ENCODE data around the gene SLC1A2.

SLC1A2 gene

DNA sequence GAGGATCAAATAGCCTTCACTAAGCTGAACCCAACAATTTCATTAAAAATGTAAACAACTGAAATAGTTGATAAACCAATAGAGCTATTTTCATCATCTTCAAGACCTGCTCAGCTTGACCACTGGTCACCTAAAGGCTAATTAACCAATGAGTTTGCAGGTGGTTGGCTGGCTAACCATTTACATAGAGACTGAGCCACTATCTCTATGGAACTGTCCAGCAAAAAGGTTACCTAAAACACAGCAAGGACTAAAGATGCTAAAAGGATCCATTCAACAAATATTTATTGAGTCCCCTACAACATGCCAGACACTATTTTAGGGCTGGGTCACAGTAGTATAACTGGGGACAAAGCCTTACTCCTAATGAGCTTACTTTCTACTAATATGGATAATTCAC, 156.6 kb downstream of the SLC1A2 start:
- no peak for DNase-seq

DNA sequence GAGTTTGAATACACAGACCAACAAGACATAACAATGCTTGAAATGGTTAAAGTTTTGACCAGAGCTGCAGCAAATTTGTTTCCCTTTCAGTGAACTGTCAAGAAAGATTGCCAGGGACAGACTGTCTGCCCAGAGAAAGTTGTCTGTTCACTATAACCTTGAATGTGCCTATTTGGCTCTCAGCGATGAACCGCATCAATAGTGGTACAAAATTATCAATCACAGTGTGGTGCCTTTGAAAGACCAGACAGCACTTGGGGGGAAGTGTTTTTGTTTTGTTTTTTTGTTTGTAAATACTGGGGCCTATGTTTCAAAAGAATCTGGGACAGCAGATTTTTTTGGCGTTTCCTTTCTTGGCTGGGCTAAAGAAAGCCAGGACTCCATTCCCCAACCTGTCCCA, 157.3 kb downstream of the SLC1A2 start:
- DNase-seq, result no peak

DNA sequence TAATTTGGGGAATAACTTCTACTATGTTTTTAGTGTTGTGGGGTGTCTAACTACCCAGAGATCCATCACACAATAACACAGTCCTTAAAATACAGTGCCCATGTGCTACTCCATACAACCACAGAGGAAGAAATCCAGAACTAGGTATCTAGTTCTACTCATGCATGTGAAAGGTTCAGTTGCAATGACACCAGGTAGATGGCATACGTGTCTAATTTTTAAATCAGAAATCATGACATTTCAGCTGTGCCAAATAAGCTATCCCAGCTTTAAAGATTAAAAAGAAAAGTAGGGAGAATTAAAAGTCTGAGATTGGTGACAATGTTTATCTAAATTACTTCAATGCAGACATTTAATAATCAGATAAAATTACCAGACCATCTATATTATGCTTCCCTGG, 158.2 kb downstream of the SLC1A2 start:
- no peak for DNase-seq

DNA sequence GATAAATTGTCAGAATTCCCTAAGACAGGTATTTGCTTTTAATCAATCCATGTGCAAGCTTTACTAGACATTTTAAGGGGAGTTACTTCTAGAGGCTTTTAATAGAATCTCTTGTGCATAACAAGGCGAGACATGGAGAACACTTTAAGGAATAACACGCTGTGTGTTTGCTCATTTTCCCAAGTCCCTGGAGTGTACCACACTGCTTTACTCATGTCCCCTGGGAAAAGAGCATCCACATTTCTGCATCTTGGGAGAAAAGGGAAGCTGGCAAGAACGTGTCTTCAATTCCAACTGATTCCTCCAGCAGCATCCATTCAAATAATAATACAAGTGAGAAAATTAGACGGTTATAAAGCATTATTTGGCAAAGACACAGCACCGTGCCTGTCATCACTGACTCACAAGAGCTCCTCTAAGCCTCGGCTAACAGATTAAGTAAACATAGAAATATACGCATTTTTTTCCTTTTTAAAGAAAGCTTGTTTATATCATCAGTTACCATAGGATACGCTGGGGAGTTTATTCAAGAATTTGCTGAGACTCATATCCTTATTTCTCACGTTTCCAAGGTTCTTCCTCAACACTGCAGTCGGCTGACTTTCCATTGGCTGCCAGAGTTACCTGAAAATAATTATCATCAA, 158.9 kb downstream of the SLC1A2 start:
- DNase-seq, result no peak

DNA sequence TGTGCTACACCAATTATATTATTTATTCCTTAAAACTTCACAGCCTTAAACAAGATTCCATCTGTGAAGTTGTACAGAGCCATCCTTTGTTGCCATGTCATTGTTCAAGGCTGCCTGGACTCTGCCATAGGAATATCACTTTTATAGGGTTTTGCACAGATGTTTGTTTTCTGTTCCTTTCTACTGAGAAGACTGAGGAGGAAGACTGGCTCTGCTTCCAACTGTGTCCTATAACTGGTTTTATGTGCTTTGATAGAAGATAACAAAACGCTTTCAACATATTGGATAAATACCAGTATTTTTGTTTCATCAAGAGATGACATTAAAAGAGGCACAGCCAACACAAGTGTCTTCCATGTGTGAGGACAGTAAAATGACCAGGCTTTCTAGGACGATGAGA, 159.8 kb downstream of the SLC1A2 start:
- DNase-seq, result no peak

DNA sequence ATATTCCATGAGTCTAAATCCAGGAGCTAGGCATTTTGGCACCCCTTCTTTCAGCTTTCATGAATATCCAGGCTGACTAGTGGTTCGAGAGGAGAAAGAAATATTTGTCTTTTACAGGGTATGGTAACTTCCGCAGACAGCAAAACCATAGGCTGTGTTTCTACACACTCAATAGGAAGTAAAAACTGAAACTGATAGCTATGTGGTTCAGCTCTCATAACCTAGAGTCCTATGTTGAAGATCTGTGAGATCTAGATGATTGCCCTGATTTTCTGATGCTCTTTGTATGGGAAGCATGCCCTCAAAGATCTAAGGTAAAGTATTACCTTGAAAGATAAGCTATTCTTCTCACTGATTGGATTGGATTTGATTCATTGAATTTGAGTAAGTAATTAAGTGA, 162.1 kb downstream of the SLC1A2 start:
- peak; percentile 41 for DNase-seq

DNA sequence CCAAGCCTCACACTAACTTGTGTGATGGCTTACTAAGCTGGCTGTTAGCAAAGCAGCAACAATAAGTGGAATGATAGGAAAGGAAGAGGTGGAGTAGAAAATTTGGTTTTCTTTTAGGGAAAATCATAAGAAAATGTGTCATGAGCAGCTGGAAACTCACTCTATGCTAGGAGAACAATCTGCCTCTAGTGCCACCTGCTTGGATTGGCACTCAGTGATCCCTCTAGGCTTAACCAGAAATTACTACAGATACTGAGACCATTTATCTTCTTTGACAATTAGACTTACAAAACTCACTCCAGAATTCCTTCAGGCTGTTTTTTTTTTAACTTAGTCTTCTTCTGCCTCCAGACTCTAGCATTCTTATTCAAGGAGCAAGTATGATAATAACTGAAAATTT, 163.1 kb downstream of the SLC1A2 start:
- no peak for DNase-seq

DNA sequence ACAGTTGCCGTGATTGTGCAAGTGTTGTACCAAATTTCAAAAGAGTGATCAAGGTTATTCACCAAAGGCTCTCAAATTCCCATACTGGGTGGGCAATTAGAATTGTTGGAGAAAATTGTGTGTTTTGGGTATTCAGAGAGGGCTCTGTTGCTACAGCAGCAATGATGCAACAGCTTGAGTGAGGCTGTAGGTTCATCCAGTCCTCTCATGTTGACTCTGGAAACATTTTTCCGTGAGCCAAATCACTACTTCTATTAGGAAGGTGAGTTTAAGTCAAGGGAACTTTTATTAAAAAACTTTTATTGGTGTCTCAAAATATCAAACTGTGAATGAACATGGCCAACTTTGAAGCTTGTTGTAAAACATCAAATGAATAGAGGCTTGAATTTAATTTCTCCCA, 163.8 kb downstream of the SLC1A2 start:
- DNase-seq, result no peak

DNA sequence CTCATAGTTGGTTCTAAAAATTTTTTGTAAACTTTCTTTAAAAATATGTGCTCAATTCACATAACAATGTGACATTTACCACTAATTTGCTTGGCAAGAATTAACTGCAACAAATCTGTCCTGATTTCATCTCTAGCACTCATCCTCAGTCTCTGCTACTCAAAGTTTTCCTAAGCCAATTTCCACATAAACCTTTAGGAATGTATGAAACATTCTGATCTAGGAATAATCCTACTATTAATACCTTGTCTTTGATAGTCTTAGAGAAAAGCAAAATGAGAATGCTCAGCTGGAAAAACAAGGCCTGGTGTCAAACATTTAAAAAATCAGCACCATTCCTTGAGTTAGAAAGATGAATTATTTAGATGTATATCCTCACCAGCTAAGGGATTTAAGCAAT, 166.1 kb downstream of the SLC1A2 start:
- DNase-seq, result no peak

- DNase-seq, result peak; percentile 10
Observed at GRCh38 chr11:35250621-35251020, 168.7 kb downstream of the SLC1A2 start.

DNA sequence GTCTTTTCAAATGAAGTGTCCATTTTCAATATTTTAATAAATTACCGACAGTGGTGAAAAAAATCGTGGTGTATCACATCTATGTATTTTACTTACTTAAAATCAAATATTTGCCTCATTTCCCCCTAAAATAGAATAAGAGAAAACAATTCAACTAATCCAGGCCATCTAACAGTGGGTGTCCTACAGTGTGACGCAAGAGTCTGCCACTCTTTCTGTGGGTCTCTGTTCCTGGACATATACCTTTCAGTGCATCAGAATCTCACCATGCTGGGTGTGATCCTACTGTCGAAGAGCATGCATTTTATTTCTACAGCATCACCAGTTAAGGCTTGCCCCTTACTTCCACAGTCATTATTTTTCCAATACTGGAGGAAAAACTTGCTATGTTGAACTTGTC, 169.2 kb downstream of the SLC1A2 start:
- DNase-seq, result no peak

GRCh38 chr11:35248558-35249323, 170.6 kb downstream of the SLC1A2 start:
- no peak for DNase-seq

- no peak for DNase-seq
Observed at GRCh38 chr11:35247863-35248262, 171.5 kb downstream of the SLC1A2 start.

DNA sequence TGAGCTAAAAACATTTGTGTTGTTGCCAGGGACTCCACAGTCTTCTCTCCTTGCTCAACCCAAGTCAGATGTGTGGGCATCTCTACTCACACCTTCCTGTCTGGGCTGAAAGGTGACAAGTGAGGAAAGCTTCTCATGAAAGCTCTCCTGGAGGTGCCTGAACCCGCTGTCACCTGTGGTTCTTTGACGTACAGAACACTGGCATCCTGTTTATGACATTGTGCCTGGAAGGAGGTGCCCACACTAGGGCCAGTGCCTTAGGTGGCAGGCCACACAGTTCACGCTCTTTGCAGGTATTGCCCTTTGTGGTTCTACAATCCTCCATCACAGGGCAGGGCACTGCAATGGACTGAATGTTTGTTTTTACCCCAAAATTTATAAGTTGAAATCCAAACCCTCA, 171.9 kb downstream of the SLC1A2 start:
- no peak for DNase-seq

GRCh38 chr11:35246745-35247144, 172.6 kb downstream of the SLC1A2 start:
- DNase-seq, result no peak

DNA sequence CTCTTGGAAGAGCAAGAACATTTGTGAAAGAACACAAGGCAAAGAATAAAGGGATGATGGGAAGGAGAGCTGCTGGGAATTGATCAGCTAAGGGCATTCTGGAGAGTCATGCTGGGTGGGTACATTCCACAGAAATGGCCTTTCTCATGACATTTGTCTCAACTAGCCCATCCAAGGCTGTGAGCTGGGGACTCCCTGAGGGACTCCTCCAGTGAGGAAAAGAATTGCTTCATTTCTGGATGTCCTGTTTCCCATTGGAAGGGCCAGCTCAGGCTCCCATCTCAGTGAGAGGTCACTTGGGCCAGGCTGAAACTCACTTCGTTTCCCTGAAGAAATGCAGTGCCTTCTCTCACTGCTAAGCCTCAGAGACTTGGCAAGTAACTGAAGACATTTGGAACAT, 173.6 kb downstream of the SLC1A2 start:
- DNase-seq, result no peak

- no peak for DNase-seq
Observed at GRCh38 chr11:35245056-35245455, 174.3 kb downstream of the SLC1A2 start.

DNA sequence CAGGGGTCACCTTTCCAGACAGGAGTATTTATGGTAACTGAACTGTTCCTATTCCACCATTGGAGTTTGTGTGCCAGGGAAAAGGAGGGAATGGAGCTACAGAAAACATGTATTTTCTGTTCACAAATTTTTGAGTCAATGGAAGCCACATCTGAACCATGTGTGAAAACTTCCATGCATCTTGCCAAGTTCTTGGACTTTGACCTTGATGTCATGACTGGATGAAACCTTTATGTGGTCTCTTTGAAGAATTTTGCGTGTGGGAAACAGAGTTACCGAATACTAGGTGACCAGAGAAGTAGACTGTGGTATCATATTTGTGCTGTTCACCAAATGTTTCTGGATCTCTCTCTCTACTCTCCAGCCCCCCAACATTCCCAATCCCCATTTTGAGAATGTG, 175.6 kb downstream of the SLC1A2 start:
- DNase-seq, result no peak

- DNase-seq, result peak; percentile 44
Observed at GRCh38 chr11:35242412-35243242, 176.7 kb downstream of the SLC1A2 start.

DNA sequence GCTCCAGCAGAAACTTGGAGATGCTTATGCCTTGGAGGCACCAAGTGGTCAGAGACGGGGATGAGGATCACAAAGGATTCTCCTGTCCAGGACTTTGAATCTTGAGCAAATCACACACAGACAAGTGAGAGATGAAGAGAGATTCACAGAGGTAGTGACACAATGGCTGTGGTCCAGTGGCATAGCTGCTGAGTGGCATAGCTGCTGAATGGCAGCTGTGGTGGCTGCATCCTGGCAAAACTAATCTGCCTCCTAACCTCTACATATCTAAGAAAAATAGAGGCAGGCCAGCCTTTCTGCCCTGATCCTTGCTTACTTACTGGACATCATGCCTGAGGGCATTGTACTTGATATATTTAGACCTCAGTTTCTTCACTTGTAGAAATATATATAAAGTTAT, 177.8 kb downstream of the SLC1A2 start:
- no peak for DNase-seq

- DNase-seq, result no peak
Observed at GRCh38 chr11:35241083-35241482, 178.3 kb downstream of the SLC1A2 start.

DNA sequence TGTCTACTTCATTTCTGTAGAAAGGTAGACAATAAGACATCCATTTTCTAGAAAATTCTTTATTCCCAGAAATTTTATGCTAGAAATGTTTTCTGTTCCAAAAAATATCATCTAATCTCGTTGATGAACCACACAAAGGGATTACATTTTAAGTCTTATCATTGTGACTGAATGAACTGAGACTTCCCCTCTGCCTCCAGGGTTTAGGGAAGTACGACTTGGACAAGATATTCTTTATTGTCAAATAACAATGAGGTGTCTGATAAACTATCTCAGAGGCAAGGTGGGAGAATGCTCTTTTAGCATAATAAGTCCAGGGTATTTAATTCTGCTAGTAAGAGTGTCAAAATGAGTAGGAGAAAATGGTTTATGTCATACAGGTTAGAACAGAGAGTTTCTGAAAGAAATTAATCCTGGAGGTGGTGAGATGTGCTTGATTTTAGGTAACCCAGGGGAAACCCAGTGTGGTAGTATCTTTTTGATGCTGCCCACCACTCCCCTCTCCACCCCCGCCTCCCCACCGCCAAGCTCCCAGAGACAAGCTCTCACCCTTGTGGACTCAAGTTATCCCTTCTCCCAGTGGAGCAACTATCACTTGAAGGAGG, 179.8 kb downstream of the SLC1A2 start:
- DNase-seq, result peak; percentile 43

DNA sequence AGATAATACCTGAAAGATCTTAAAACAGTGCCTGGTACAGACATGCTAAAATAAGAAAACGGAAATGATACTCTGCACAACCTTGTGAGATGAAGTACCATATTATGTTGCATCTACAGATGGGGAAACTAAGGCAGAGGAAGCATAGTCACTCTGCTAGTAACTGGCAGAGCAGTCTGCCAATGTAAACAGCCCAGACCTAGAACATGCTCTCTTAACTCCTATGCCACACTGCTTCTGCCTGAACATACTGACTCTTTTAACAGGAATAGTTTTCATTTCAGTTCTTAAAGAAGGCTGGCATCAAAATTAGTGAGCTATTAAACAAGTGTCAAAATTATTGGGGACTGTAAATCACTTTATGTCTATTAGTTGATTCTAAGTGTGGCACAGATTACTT, 180.5 kb downstream of the SLC1A2 start:
- no peak for DNase-seq
